ENCODE results near the gene RABGGTA. TPM values are rescaled to one million over a fixed set of nuclear protein-coding genes. Genes with fewer than 3 reads are reported as not detected.

The RABGGTA gene
- total RNA-seq, 1 experiment from 2014 or later: 35.3 TPM

DNA sequence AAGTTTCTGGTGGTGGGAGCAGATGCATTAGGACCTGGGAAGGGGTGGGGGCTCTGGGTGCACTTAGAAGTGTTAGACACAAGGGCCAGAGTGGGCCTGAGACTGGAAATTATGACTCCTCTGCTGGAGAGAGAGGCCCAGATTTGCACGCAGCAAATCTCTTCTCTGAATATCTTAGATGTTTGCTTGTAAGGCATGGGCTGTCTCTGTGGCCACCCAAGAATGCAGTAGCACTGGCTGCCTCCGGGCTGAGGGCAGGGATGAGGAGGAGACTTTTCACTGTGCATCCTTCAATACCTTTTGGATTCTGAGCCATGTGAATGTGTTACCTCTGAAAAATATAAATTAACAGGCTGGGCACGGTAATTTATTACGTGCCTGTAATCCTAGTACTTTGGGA, 14.0 kb upstream of the RABGGTA start:
- Mint-ChIP-seq H3K27ac (ENCODE audit: unreplicated experiment) (no peak overlapping the region), H3K27me3 (ENCODE audit: unreplicated experiment) (no peaks in the 10 kb centered on the region), H3K4me3 (ENCODE audit: low read depth, unreplicated experiment) (no peak overlapping the region), H3K4me1 (ENCODE audit: low read depth, unreplicated experiment) (no peaks in the 10 kb centered on the region), H3K9me3 (ENCODE audit: low read depth, unreplicated experiment) (no peaks in the 10 kb centered on the region), H3K36me3 (ENCODE audit: insufficient read depth, unreplicated experiment) (no peaks in the 10 kb centered on the region)
- no TSS peak for BruUV-seq (replicated peaks)
- no peak for DNase-seq
- intact Hi-C loops (cut with micrococcal nuclease; ENCODE audit: unreplicated experiment): no loop called here
- TF ChIP-seq, protein P1, sequence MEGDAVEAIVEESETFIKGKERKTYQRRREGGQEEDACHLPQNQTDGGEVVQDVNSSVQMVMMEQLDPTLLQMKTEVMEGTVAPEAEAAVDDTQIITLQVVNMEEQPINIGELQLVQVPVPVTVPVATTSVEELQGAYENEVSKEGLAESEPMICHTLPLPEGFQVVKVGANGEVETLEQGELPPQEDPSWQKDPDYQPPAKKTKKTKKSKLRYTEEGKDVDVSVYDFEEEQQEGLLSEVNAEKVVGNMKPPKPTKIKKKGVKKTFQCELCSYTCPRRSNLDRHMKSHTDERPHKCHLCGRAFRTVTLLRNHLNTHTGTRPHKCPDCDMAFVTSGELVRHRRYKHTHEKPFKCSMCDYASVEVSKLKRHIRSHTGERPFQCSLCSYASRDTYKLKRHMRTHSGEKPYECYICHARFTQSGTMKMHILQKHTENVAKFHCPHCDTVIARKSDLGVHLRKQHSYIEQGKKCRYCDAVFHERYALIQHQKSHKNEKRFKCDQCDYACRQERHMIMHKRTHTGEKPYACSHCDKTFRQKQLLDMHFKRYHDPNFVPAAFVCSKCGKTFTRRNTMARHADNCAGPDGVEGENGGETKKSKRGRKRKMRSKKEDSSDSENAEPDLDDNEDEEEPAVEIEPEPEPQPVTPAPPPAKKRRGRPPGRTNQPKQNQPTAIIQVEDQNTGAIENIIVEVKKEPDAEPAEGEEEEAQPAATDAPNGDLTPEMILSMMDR (IDR thresholded peaks at IDR 0.05; ENCODE audit: unreplicated experiment): no peak
- CTCF ChIA-PET: no interaction called here

DNA sequence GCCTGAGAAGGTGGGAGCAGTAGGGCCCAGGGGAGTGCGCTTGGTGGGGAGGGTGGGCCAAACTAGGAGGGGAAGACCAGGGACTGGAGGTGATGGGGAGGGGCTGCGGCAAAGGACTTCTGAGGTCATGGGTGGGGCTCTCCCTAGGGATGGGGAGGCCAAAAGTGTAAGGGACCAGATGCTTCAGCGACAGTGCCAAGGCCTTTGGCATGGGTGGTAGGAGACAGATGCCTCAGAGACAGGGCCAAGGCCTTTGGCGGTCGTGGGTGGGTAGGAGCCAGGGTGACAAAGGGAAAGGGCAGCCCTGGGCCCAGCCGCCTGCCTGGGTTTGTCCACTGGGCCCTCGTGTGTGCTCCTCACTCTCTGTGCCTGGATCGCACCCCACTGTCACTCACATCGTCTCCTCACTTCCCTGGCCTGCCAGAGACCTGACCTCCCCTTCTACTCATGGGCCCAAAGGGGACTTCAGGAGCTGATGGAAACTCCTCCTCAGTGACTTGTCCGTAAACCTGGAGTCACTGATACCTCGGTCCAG, 13.2 kb upstream of the RABGGTA start:
- no peak for DNase-seq
- Mint-ChIP-seq H3K27me3 (ENCODE audit: unreplicated experiment) (no peaks in the 10 kb centered on the region), H3K4me3 (ENCODE audit: low read depth, unreplicated experiment) (no peak overlapping the region), H3K4me1 (ENCODE audit: low read depth, unreplicated experiment) (peaks cover 2% of the 10 kb centered on the region), H3K27ac (ENCODE audit: unreplicated experiment) (no peak overlapping the region), H3K36me3 (ENCODE audit: insufficient read depth, unreplicated experiment) (no peaks in the 10 kb centered on the region), H3K9me3 (ENCODE audit: low read depth, unreplicated experiment) (no peaks in the 10 kb centered on the region)
- BruUV-seq (replicated peaks): no TSS peak
- TF ChIP-seq, protein P1 (IDR thresholded peaks at IDR 0.05; ENCODE audit: unreplicated experiment): no peak
- CTCF ChIA-PET: no interaction called here
- intact Hi-C loops (cut with micrococcal nuclease; ENCODE audit: unreplicated experiment): no loop called here

DNA sequence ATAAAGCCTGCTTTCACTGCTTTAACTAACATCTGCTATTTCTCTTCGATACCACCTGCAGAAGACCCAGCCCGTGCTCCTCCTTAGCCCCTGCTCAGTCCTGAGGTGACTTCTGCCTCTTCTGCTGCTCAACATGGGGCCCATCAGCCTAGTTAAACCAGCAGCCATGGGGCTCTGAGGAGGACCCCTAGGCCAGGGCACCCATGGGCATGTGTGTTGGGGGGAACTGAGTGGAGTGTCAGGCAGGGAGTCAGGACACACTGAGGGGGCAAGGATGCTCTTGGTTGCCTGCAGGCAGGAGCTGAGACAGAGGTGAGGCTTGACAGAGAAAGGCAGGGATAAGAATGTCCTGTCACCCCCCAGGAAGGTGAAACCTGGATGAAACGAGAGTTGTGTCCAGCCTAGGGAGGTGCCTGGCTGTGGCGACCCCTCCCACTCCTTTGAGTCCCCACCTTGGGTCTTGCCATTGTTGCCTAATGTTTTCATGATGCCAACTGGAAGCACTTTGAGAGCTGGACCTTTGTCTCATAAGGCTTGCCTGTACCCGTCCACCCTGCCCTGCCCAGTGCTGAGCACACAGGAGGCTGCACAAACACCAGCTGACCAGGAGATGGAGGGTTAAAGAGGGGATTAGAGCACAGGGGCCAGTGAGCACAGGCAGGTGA, 12.5 kb upstream of the RABGGTA start:
- H3K9me3 Mint-ChIP-seq (ENCODE audit: low read depth, unreplicated experiment): no peaks in the 10 kb centered on the region
- no peak overlapping the region for H3K4me3 Mint-ChIP-seq (ENCODE audit: low read depth, unreplicated experiment)
- CTCF ChIA-PET: no interaction called here
- H3K4me1 Mint-ChIP-seq (ENCODE audit: low read depth, unreplicated experiment): peaks cover 8% of the 10 kb centered on the region
- TF ChIP-seq, protein P1 (IDR thresholded peaks at IDR 0.05; ENCODE audit: unreplicated experiment): no peak
- H3K27ac Mint-ChIP-seq (ENCODE audit: unreplicated experiment): no peak overlapping the region
- DNase-seq: no peak
- intact Hi-C loops (cut with micrococcal nuclease; ENCODE audit: unreplicated experiment): no loop called here
- H3K27me3 Mint-ChIP-seq (ENCODE audit: unreplicated experiment): no peaks in the 10 kb centered on the region
- no TSS peak for BruUV-seq (replicated peaks)
- no peaks in the 10 kb centered on the region for H3K36me3 Mint-ChIP-seq (ENCODE audit: insufficient read depth, unreplicated experiment)

DNA sequence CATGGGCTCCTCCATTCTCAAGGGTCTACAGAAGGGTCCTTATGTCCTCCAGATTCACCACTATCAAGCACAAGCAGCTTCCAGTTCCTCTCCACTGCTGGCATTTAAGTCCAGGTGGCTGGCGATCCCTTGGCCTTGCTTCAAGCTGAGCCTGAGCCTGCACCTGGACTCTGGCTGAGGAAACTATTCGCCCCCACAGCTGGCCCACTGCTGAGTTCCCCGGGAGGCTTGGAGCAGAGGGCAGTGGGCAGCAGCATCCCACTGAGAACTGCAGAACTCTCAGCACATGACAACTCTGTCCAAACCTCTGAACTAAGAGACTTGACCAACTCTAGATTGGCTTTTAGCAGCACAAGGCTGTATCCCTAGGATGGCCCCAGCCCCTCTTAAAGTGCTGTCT, 11.3 kb upstream of the RABGGTA start:
- Mint-ChIP-seq H3K4me3 (ENCODE audit: low read depth, unreplicated experiment) (no peak overlapping the region), H3K27me3 (ENCODE audit: unreplicated experiment) (no peaks in the 10 kb centered on the region), H3K9me3 (ENCODE audit: low read depth, unreplicated experiment) (no peaks in the 10 kb centered on the region), H3K36me3 (ENCODE audit: insufficient read depth, unreplicated experiment) (no peaks in the 10 kb centered on the region), H3K4me1 (ENCODE audit: low read depth, unreplicated experiment) (peaks cover 18% of the 10 kb centered on the region), H3K27ac (ENCODE audit: unreplicated experiment) (no peak overlapping the region)
- intact Hi-C loops (cut with micrococcal nuclease; ENCODE audit: unreplicated experiment): no loop called here
- CTCF ChIA-PET: interaction anchor here (1.5 kb wide), 1 partner anchor 40 kb away, joined by 4 read pairs; the partner anchor contains the start of gene TINF2
- no TSS peak for BruUV-seq (replicated peaks)
- TF ChIP-seq, protein P1 (IDR thresholded peaks at IDR 0.05; ENCODE audit: unreplicated experiment): no peak
- no peak for DNase-seq
